ENCODE data around the gene EDNRA. TPM values are rescaled to one million over a fixed set of nuclear protein-coding genes. Genes with fewer than 3 reads are reported as not detected.

The EDNRA gene
- total and polyA plus RNA-seq, 2 donors (not counting 3 experiments of a cell fraction or from before 2014, with no cell fraction given) = 0.01 TPM; not detected in 1

DNA sequence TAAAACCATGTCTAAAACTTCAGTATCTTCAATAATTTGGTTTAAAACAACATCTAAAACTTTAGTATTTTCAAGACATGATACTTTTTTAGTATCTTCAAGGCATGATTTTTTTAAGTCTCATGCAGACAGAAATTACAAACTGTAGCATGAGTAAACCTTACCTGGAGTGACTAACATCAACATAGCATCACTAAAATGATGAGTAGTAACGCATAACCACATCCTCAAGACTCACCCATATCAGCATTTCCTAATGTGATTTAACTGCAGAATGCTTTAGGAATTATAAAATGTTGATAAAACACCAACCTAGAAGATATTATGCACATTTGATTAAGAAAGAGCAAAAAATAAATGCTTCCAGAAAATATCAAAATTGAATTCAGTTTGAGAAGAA lies 19.7 kb upstream of the EDNRA start:
- FAIRE-seq (no peak), DNase-seq (ENCODE audit: low read depth, low spot score) (no peak)
- Histone ChIP-seq H3K27ac (ENCODE audit: insufficient read depth, low read depth, low read length) (no peak overlapping the region), H3K36me3 (ENCODE audit: control insufficient read depth in 2 of 2, extremely low read depth in 1 of 2, insufficient read depth in 2 of 2, low read length in 2 of 2) (no peaks in the 10 kb centered on the region), H3K9me1 (replicated peaks; ENCODE audit: control insufficient read depth, extremely low read depth, insufficient read depth, low read length) (no peaks in the 10 kb centered on the region), H3K79me2 (ENCODE audit: control insufficient read depth, insufficient read depth, low read length) (no peaks in the 10 kb centered on the region), H3K4me1 (ENCODE audit: control insufficient read depth, extremely low read depth, insufficient read depth, low read length) (no peaks in the 10 kb centered on the region), H3K4me3 (replicated peaks in 1 of 3; ENCODE audit: insufficient read depth in 1 of 3, low read depth in 1 of 3, low read length in 3 of 3) (no peak overlapping the region), H4K20me1 (replicated peaks; ENCODE audit: control insufficient read depth, extremely low read depth, insufficient read depth, low read length) (no peaks in the 10 kb centered on the region), H3K9ac (replicated peaks; ENCODE audit: extremely low read depth, insufficient read depth, low read length) (no peak overlapping the region), H3K9me3 (replicated peaks; ENCODE audit: control insufficient read depth, insufficient read depth, low read length) (no peaks in the 10 kb centered on the region), H2AFZ (ENCODE audit: low read depth, low read length) (no peak overlapping the region), H3K4me2 (ENCODE audit: insufficient read depth, low read length) (no peak overlapping the region), H3K27me3 (ENCODE audit: control insufficient read depth in 2 of 2, insufficient read depth in 2 of 2, low read length in 2 of 2) (no peaks in the 10 kb centered on the region)
- intact Hi-C loops (cut with micrococcal nuclease) = no loop called here
- POLR2A ChIA-PET = no interaction called here
- dilution Hi-C loops (cut with MboI; ENCODE audit: extremely low pct_ligation_motif_present, low sequenced_read_pairs) = no loop called here
- no TSS peak for BruUV-seq (replicated peaks)
- CTCF ChIA-PET = interaction anchor here (0.5 kb wide), 1 partner anchor 413 kb away, joined by 3 read pairs; no protein-coding TSS in a partner anchor
- no peak for TF ChIP-seq POLR2A (IDR thresholded peaks at IDR 0.05; ENCODE audit: low read depth, low read length)
- no peak for TF ChIP-seq GATA2 (IDR thresholded peaks at IDR 0.05; ENCODE audit: insufficient read depth, insufficient read length, low read depth, low read length)
- TF ChIP-seq, protein P1, sequence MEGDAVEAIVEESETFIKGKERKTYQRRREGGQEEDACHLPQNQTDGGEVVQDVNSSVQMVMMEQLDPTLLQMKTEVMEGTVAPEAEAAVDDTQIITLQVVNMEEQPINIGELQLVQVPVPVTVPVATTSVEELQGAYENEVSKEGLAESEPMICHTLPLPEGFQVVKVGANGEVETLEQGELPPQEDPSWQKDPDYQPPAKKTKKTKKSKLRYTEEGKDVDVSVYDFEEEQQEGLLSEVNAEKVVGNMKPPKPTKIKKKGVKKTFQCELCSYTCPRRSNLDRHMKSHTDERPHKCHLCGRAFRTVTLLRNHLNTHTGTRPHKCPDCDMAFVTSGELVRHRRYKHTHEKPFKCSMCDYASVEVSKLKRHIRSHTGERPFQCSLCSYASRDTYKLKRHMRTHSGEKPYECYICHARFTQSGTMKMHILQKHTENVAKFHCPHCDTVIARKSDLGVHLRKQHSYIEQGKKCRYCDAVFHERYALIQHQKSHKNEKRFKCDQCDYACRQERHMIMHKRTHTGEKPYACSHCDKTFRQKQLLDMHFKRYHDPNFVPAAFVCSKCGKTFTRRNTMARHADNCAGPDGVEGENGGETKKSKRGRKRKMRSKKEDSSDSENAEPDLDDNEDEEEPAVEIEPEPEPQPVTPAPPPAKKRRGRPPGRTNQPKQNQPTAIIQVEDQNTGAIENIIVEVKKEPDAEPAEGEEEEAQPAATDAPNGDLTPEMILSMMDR (IDR thresholded peaks at IDR 0.05; ENCODE audit: extremely low read depth in 1 of 2, insufficient read depth in 1 of 2, low read depth in 1 of 2, low read length in 2 of 2) = no peak
- no peak for TF ChIP-seq FOS (IDR thresholded peaks at IDR 0.05; ENCODE audit: borderline replicate concordance, insufficient read depth, low read length)
- TF ChIP-seq, protein P2, sequence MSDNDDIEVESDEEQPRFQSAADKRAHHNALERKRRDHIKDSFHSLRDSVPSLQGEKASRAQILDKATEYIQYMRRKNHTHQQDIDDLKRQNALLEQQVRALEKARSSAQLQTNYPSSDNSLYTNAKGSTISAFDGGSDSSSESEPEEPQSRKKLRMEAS (IDR thresholded peaks at IDR 0.05; ENCODE audit: insufficient read depth, insufficient read length) = no peak
- TF ChIP-seq MYC (IDR thresholded peaks at IDR 0.05; ENCODE audit: low read depth, low read length) = no peak
- no peak for TF ChIP-seq JUN (IDR thresholded peaks at IDR 0.05; ENCODE audit: borderline replicate concordance, insufficient read depth, insufficient read length, low read depth)
- TF ChIP-seq EZH2 (IDR thresholded peaks at IDR 0.05; ENCODE audit: borderline replicate concordance, low read depth, low read length, severe bottlenecking) = no peak
- TF ChIP-seq POLR2AphosphoS5 (IDR thresholded peaks at IDR 0.05; ENCODE audit: insufficient read depth, low read depth, low read length) = no peak
